PC-9 (cell line): ENCODE measurements around the gene ANKRD33B. TPM values are rescaled to one million over a fixed set of nuclear protein-coding genes. Genes with fewer than 3 reads are reported as not detected.

Source experiments
- BruUV-seq: library from RNA; stranded (reverse); fragments of 400-500 nt; replicated peaks from 2 replicates; lab custom pipeline; 2021; lab: Mats Ljungman, UMichigan
- CTCF ChIA-PET: fragments of 300-600 bp; sonication (Branson Sonifier 250); formaldehyde crosslinking; loops from one replicate; lab custom pipeline; 2022; ENCODE audit warnings: antibody characterized with exemption; lab: Charles Lee
- POLR2A ChIA-PET: fragments of 300-600 bp; sonication (Branson Sonifier 250); formaldehyde crosslinking; loops from one replicate; lab custom pipeline; 2022; ENCODE audit warnings: antibody characterized with exemption; ENCODE audit not compliant: unreplicated experiment; lab: Charles Lee
- DNase-seq, 2 experiments: peaks; one replicate each; pipeline versions ENCODE4 v3.0.0 to v3.0.0-alpha.2; 2015 to 2022; ENCODE audit warnings: mixed read lengths in 1 of 2
- H2AFZ ChIP-seq: fragments of 200-600 bp; sonication (generic); 2 replicates; pipeline ENCODE4 v1.8.1; 2017; ENCODE audit warnings: antibody characterized with exemption
- H3F3A ChIP-seq: fragments of 200-600 bp; sonication (generic); 2 replicates; pipeline ENCODE4 v1.8.1; 2017; ENCODE audit warnings: antibody characterized with exemption, mild to moderate bottlenecking, low read depth; ENCODE audit not compliant: insufficient read depth
- H3K27ac ChIP-seq: fragments of 200-600 bp; sonication (generic); 2 replicates; pipeline ENCODE4 v1.6.1; 2016; ENCODE audit warnings: mixed run types
- H3K27me3 ChIP-seq: fragments of 200-600 bp; sonication (generic); 2 replicates; pipeline ENCODE4 v1.6.1; 2016; ENCODE audit warnings: low read depth, mixed run types; ENCODE audit not compliant: insufficient read depth
- H3K36me3 ChIP-seq: fragments of 200-600 bp; sonication (generic); 2 replicates; pipeline ENCODE4 v1.6.1; 2016; ENCODE audit warnings: low read depth, mixed run types
- H3K4me1 ChIP-seq: fragments of 200-600 bp; sonication (generic); replicated peaks from 2 replicates; pipeline ENCODE4 v1.6.1; 2016; ENCODE audit warnings: mixed run types; ENCODE audit not compliant: insufficient read depth
- H3K4me2 ChIP-seq: fragments of 200-600 bp; sonication (generic); 2 replicates; pipeline ENCODE4 v1.6.1; 2017; ENCODE audit warnings: mixed run types
- H3K4me3 ChIP-seq: fragments of 200-600 bp; sonication (generic); 2 replicates; pipeline ENCODE4 v1.6.1; 2016; ENCODE audit warnings: mixed run types
- H3K79me2 ChIP-seq: fragments of 200-600 bp; sonication (generic); 2 replicates; pipeline ENCODE4 v1.6.1; 2017; ENCODE audit warnings: low read depth, mixed run types
- H3K9me2 ChIP-seq: fragments of 200-600 bp; sonication (generic); 2 replicates; pipeline ENCODE4 v1.8.1; 2017; ENCODE audit warnings: mild to moderate bottlenecking; ENCODE audit not compliant: insufficient read depth
- H3K9me3 ChIP-seq: fragments of 200-600 bp; sonication (generic); 2 replicates; pipeline ENCODE4 v1.8.1; 2016; ENCODE audit warnings: low read depth; ENCODE audit not compliant: insufficient read depth
- H4K20me1 ChIP-seq: fragments of 200-600 bp; sonication (generic); 2 replicates; pipeline ENCODE4 v1.8.1; 2017; ENCODE audit not compliant: insufficient read depth
- CTCF ChIP-seq: fragments of 200-600 bp; sonication (generic); conservative IDR thresholded peaks from 2 replicates; pipeline ENCODE4 v1.6.1; 2017; ENCODE audit warnings: mixed run types, antibody characterized with exemption, mild to moderate bottlenecking, moderate library complexity
- EZH2 ChIP-seq: fragments of 200-600 bp; sonication (generic); IDR thresholded peaks from 2 replicates; pipeline ENCODE4 v1.8.0; 2017; ENCODE audit warnings: antibody characterized with exemption, low read depth
- intact Hi-C: fragments of 100-400 bp; cut with micrococcal nuclease; formaldehyde crosslinking; loops from one replicate; pipeline ENCODE4 v1.10.0; 2022; ENCODE audit not compliant: unreplicated experiment
- total RNA-seq: library from RNA; stranded (reverse); gene quantifications from 2 replicates; pipeline ENCODE4 v1.2.3, GENCODE V29; 2021

Gene ANKRD33B
- total RNA-seq, 1 experiment from 2014 or later: 32.1 TPM

- H3K4me3 ChIP-seq: no peak overlapping the region
- H3K79me2 ChIP-seq: 0 out of 2 replicates have a peak, but pooled peaks cover 18% of the 10 kb centered on the region
- H4K20me1 ChIP-seq: no peaks in the 10 kb centered on the region
- TF ChIP-seq EZH2 (no peak), CTCF (no peak)
- no peaks in the 10 kb centered on the region for H3K27me3 ChIP-seq
- no peaks in the 10 kb centered on the region for H3K36me3 ChIP-seq
- intact Hi-C loops: no loop called here
- no TSS peak for BruUV-seq
- DNase-seq: no peak
- no peaks in the 10 kb centered on the region for H3K9me3 ChIP-seq
- no peaks in the 10 kb centered on the region; the same call in 1 of the 2 replicates for H3F3A ChIP-seq
- POLR2A ChIA-PET: no interaction called here
- H3K4me2 ChIP-seq: peak overlapping the region; percentile 13; the same call in 1 of the 2 replicates
- 0 out of 2 replicates have a peak overlapping the region, but pooled peaks have one; percentile 6 for H3K27ac ChIP-seq
- peaks cover 24% of the 10 kb centered on the region for H3K4me1 ChIP-seq
- no peaks in the 10 kb centered on the region for H3K9me2 ChIP-seq
- CTCF ChIA-PET: no interaction called here
- H2AFZ ChIP-seq: no peak overlapping the region
Measured at GRCh38 chr5:10580531-10581423, 16.9 kb downstream of the ANKRD33B start.

- H3K9me2 ChIP-seq: no peaks in the 10 kb centered on the region
- H4K20me1 ChIP-seq: no peaks in the 10 kb centered on the region
- ChIA-PET CTCF (no interaction called here), POLR2A (interaction anchor here (0.5 kb wide), 1 partner anchor 24 kb away, joined by 3 read pairs; no protein-coding TSS in a partner anchor)
- H3K27ac ChIP-seq: 0 out of 2 replicates have a peak overlapping the region, but pooled peaks have one; percentile 6
- no peak for TF ChIP-seq EZH2
- no peak for TF ChIP-seq CTCF
- no peaks in the 10 kb centered on the region; the same call in 1 of the 2 replicates for H3F3A ChIP-seq
- H3K9me3 ChIP-seq: no peaks in the 10 kb centered on the region
- no peaks in the 10 kb centered on the region for H3K36me3 ChIP-seq
- H3K27me3 ChIP-seq: no peaks in the 10 kb centered on the region
- peaks cover 24% of the 10 kb centered on the region for H3K4me1 ChIP-seq
- intact Hi-C loops: no loop called here
- H3K4me3 ChIP-seq: no peak overlapping the region
- no TSS peak for BruUV-seq
- H3K79me2 ChIP-seq: 0 out of 2 replicates have a peak, but pooled peaks cover 18% of the 10 kb centered on the region
- peak overlapping the region; percentile 13 for H3K4me2 ChIP-seq
- H2AFZ ChIP-seq: no peak overlapping the region
- DNase-seq: peak in 1 of 2 experiments; percentile 52
Measured at GRCh38 chr5:10581424-10581748, 17.5 kb downstream of the ANKRD33B start.

GRCh38 chr5:10581867-10582511 lies 18.1 kb downstream of the ANKRD33B start:
- no peaks in the 10 kb centered on the region for H4K20me1 ChIP-seq

More at GRCh38 chr5:10581867-10582511, 18.1 kb downstream of the ANKRD33B start:
- Histone ChIP-seq H3K36me3 (no peaks in the 10 kb centered on the region), H3K27ac (0 out of 2 replicates have a peak overlapping the region, but pooled peaks have one; percentile 6), H3K9me2 (no peaks in the 10 kb centered on the region), H3K27me3 (no peaks in the 10 kb centered on the region), H3K79me2 (0 out of 2 replicates have a peak, but pooled peaks cover 18% of the 10 kb centered on the region), H3K4me3 (no peak overlapping the region), H3F3A (no peaks in the 10 kb centered on the region; the same call in 1 of the 2 replicates), H3K4me1 (peaks cover 24% of the 10 kb centered on the region), H2AFZ (no peak overlapping the region), H3K9me3 (no peaks in the 10 kb centered on the region), H3K4me2 (peak overlapping the region; percentile 13)
- DNase-seq: no peak
- no TSS peak for BruUV-seq
- intact Hi-C loops: no loop called here
- TF ChIP-seq EZH2 (no peak), CTCF (no peak)
- CTCF ChIA-PET: no interaction called here
- POLR2A ChIA-PET: interaction anchor here (0.5 kb wide), 1 partner anchor 25 kb away, joined by 3 read pairs; no protein-coding TSS in a partner anchor
